ENCODE measurements around the gene CLEC3B.

DNA sequence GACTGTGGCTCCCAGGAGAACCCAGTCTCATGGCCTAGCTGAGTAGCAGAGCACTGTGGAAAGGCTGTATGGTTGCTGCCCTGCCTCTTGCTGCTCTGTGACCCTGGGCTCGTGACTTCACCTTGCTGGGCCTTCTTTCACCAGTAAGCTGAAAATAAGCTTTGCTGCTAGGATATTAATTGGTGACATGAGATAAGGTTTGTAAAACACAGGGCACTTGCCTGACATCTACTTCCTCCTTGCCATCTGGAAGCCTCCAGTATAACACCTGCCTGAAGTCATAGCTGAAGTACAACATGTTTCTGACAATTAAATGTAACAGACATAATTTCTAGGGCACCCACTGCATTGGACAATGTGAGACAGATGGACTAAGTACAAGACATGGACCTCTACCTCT lies 53.6 kb downstream of the CLEC3B start:
- no peak for TF ChIP-seq EZH2 (IDR thresholded peaks at IDR 0.05)
- TF ChIP-seq POLR2AphosphoS5 (IDR thresholded peaks at IDR 0.05; ENCODE audit: borderline replicate concordance, low read depth, low read length): no peak

Measured in SK-N-MC (cell line).